Cerebellar nuclear complex (tissue), 1 donor: ENCODE measurements around the gene TDRD1.

Experiments
- DNase-seq, 2 experiments: peaks; one replicate each; lab custom pipeline; 2025; lab: John Stamatoyannopoulos, UW

Gene TDRD1

GRCh38 chr10:114266521-114266920 lies 87.4 kb downstream of the TDRD1 start:
- DNase-seq: no peak

- DNase-seq: no peak
These were observed 92.1 kb downstream of the TDRD1 start for GRCh38 chr10:114271075-114271778.

- DNase-seq: no peak
These were observed 92.6 kb downstream of the TDRD1 start for GRCh38 chr10:114271779-114272167.

GRCh38 chr10:114272696-114273095 lies 93.5 kb downstream of the TDRD1 start:
- no peak for DNase-seq

GRCh38 chr10:114273910-114274309 lies 94.8 kb downstream of the TDRD1 start:
- no peak for DNase-seq

- no peak for DNase-seq
These were observed 95.7 kb downstream of the TDRD1 start for GRCh38 chr10:114274616-114275453.

- no peak for DNase-seq
These were observed 96.9 kb downstream of the TDRD1 start for GRCh38 chr10:114276066-114276465.

GRCh38 chr10:114276671-114277070 lies 97.5 kb downstream of the TDRD1 start:
- DNase-seq: no peak

GRCh38 chr10:114278140-114278883 lies 99.2 kb downstream of the TDRD1 start:
- no peak for DNase-seq

- DNase-seq: no peak
These were observed 99.7 kb downstream of the TDRD1 start for GRCh38 chr10:114278884-114279191.

- no peak for DNase-seq
These were observed 100.1 kb downstream of the TDRD1 start for GRCh38 chr10:114279289-114279688.

GRCh38 chr10:114279901-114280644 lies 100.9 kb downstream of the TDRD1 start:
- DNase-seq: no peak

GRCh38 chr10:114281006-114281405 lies 101.9 kb downstream of the TDRD1 start:
- DNase-seq: no peak

- DNase-seq: no peak
These were observed 102.3 kb downstream of the TDRD1 start for GRCh38 chr10:114281461-114281860.
